Breast epithelium (tissue), 4 donors: ENCODE data around the gene EPS8. TPM values are rescaled to one million over a fixed set of nuclear protein-coding genes. Genes with fewer than 3 reads are reported as not detected.

Source experiments
- DNase-seq, 2 donors: peaks; one replicate each; pipeline ENCODE4 v3.0.0-alpha.2; 2019; ENCODE audit warnings: low spot score in 2 of 2
- H3K27ac ChIP-seq, 2 donors: fragments of 200-600 bp; sonication (generic) in 1 of 2; one replicate each; pipeline ENCODE4 v1.5.1; 2016 to 2019; ENCODE audit warnings: mild to moderate bottlenecking in 1 of 2
- H3K27me3 ChIP-seq, 2 donors: fragments of 200-600 bp; sonication (generic) in 1 of 2; one replicate each; pipeline versions ENCODE4 v1.5.1 to v1.6.0; 2017 to 2019; ENCODE audit warnings: control low read depth in 1 of 2, mild to moderate bottlenecking in 1 of 2
- H3K36me3 ChIP-seq: fragments of 200-600 bp; one replicate; pipeline ENCODE4 v1.5.1; 2019
- H3K4me1 ChIP-seq, 2 donors: fragments of 200-600 bp; sonication (generic); one replicate each; pipeline ENCODE4 v1.5.1; 2016 to 2019; ENCODE audit warnings: control low read depth in 1 of 2
- H3K4me3 ChIP-seq, 3 donors: fragments of 200-600 bp; sonication (generic); 1 replicate in 2 of 3; 2 replicates in 1 of 3; pipeline ENCODE4 v1.5.1; 2016 to 2019; ENCODE audit warnings: mild to moderate bottlenecking in 3 of 3, moderate library complexity in 2 of 3
- H3K9me3 ChIP-seq, 2 donors: fragments of 200-600 bp; sonication (generic) in 1 of 2; one replicate each; pipeline ENCODE4 v1.5.1; 2016 to 2019; ENCODE audit warnings: control low read depth in 1 of 2
- CTCF ChIP-seq, 3 donors: fragments of 450-650 bp; IDR thresholded peaks; one replicate each; pipeline ENCODE4 v1.5.1; 2016 to 2017; ENCODE audit warnings: antibody characterized with exemption in 3 of 3, mild to moderate bottlenecking in 3 of 3, moderate library complexity in 3 of 3
- POLR2A ChIP-seq: fragments of 450-650 bp; IDR thresholded peaks from one replicate; pipeline ENCODE4 v1.6.1; 2016; ENCODE audit warnings: antibody characterized with exemption, mild to moderate bottlenecking, moderate library complexity
- POLR2AphosphoS5 ChIP-seq, 3 donors: sonication (generic); formaldehyde crosslinking; IDR thresholded peaks; one replicate each; pipeline ENCODE4 v1.6.1; 2017; ENCODE audit warnings: antibody characterized with exemption in 3 of 3
- intact Hi-C: fragments of 100-400 bp; cut with DNase I; formaldehyde crosslinking; loops from one replicate; pipeline ENCODE4 v1.15.1; 2023; ENCODE audit warnings: low total_unique reads
- total RNA-seq, 3 donors: library from RNA; depleted of rRNA; stranded (reverse); fragments of >200 nt; gene quantifications; one replicate each; pipeline ENCODE4 v1.1.0, GENCODE V29; 2016

Gene EPS8
- total RNA-seq, 3 donors from 2014 or later = 137 to 244 (median 168) TPM

GRCh38 chr12:15774819-15775218 is 14.4 kb downstream of the EPS8 start:
- intact Hi-C loops = no loop called here
- Histone ChIP-seq H3K27me3 (no peaks in the 10 kb centered on the region), H3K27ac (no peak overlapping the region), H3K4me1 (peaks cover 3 to 5% of the 10 kb centered on the region in 2 donors), H3K36me3 (no peaks in the 10 kb centered on the region), H3K9me3 (no peaks in the 10 kb centered on the region), H3K4me3 (no peak overlapping the region)
- no peak for DNase-seq
- TF ChIP-seq POLR2A (no peak), POLR2AphosphoS5 (IDR thresholded peaks at IDR 0.05) (no peak), CTCF (IDR thresholded peaks at IDR 0.05) (no peak)

- Histone ChIP-seq H3K36me3 (no peaks in the 10 kb centered on the region), H3K4me1 (peaks cover 3 to 5% of the 10 kb centered on the region in 2 donors), H3K4me3 (no peak overlapping the region), H3K27me3 (no peaks in the 10 kb centered on the region), H3K27ac (no peak overlapping the region), H3K9me3 (no peaks in the 10 kb centered on the region)
- peak in 1 of 3 donors; percentile 15 for TF ChIP-seq CTCF (IDR thresholded peaks at IDR 0.05)
- no peak for TF ChIP-seq POLR2AphosphoS5 (IDR thresholded peaks at IDR 0.05)
- DNase-seq = no peak
- intact Hi-C loops = no loop called here
Observed at GRCh38 chr12:15772405-15773018, 16.7 kb downstream of the EPS8 start.

- Histone ChIP-seq H3K9me3 (no peaks in the 10 kb centered on the region), H3K27me3 (no peaks in the 10 kb centered on the region), H3K4me1 (peaks cover 3 to 5% of the 10 kb centered on the region in 2 donors), H3K27ac (peak overlapping the region; percentile 21 to 48), H3K36me3 (no peaks in the 10 kb centered on the region), H3K4me3 (no peak overlapping the region)
- no peak for TF ChIP-seq POLR2AphosphoS5 (IDR thresholded peaks at IDR 0.05)
- no peak for TF ChIP-seq POLR2A
- TF ChIP-seq CTCF (IDR thresholded peaks at IDR 0.05) = no peak
- DNase-seq = no peak
- intact Hi-C loops = no loop called here
Observed at GRCh38 chr12:15770581-15770980, 18.6 kb downstream of the EPS8 start.

GRCh38 chr12:15770021-15770420 is 19.2 kb downstream of the EPS8 start:
- Histone ChIP-seq H3K27ac (peak overlapping the region in 1 of 2 donors; percentile 48), H3K4me1 (peaks cover 3 to 5% of the 10 kb centered on the region in 2 donors), H3K27me3 (no peaks in the 10 kb centered on the region), H3K4me3 (no peak overlapping the region), H3K9me3 (no peaks in the 10 kb centered on the region), H3K36me3 (no peaks in the 10 kb centered on the region)
- DNase-seq = no peak
- TF ChIP-seq POLR2AphosphoS5 (IDR thresholded peaks at IDR 0.05) = no peak
- TF ChIP-seq CTCF (IDR thresholded peaks at IDR 0.05) = no peak
- intact Hi-C loops = no loop called here

- no peaks in the 10 kb centered on the region for H3K9me3 ChIP-seq
- H3K27me3 ChIP-seq = no peaks in the 10 kb centered on the region
- no peak overlapping the region for H3K4me3 ChIP-seq
- H3K4me1 ChIP-seq = peaks cover 3 to 5% of the 10 kb centered on the region in 2 donors
- no peak overlapping the region for H3K27ac ChIP-seq
- TF ChIP-seq POLR2A (no peak), POLR2AphosphoS5 (IDR thresholded peaks at IDR 0.05) (no peak), CTCF (IDR thresholded peaks at IDR 0.05) (no peak)
- DNase-seq = no peak
- H3K36me3 ChIP-seq = no peaks in the 10 kb centered on the region
- intact Hi-C loops = no loop called here
Observed at GRCh38 chr12:15769586-15769985, 19.6 kb downstream of the EPS8 start.
